WI38 (cell line): ENCODE measurements around the gene NECAB3.

Experiments
- H3K4me3 ChIP-seq: 2 replicates; pipeline ENCODE4 v1.5.1; 2011; ENCODE audit warnings: low read depth, mild to moderate bottlenecking, control low read depth, low read length
- CTCF ChIP-seq: IDR thresholded peaks from 2 replicates; pipeline ENCODE4 v1.5.1; 2012; ENCODE audit warnings: low read depth, mild to moderate bottlenecking, control low read depth, low read length

Gene NECAB3

GRCh38 chr20:33659341-33660034, 14.7 kb downstream of the NECAB3 start:
- no peak for TF ChIP-seq CTCF
- H3K4me3 ChIP-seq: no peak overlapping the region

GRCh38 chr20:33658929-33659328, 15.3 kb downstream of the NECAB3 start:
- H3K4me3 ChIP-seq: no peak overlapping the region
- no peak for TF ChIP-seq CTCF

GRCh38 chr20:33658510-33658909, 15.7 kb downstream of the NECAB3 start:
- no peak for TF ChIP-seq CTCF
- no peak overlapping the region for H3K4me3 ChIP-seq

GRCh38 chr20:33657704-33658095, 16.5 kb downstream of the NECAB3 start:
- TF ChIP-seq CTCF: no peak
- H3K4me3 ChIP-seq: no peak overlapping the region

GRCh38 chr20:33656783-33657703, 17.2 kb downstream of the NECAB3 start:
- H3K4me3 ChIP-seq: no peak overlapping the region
- TF ChIP-seq CTCF: no peak

GRCh38 chr20:33656010-33656782, 18.0 kb downstream of the NECAB3 start:
- H3K4me3 ChIP-seq: no peak overlapping the region
- TF ChIP-seq CTCF: no peak
